Smooth muscle cell of the brain vasculature (primary cell): ENCODE measurements around the gene SPRTN.
"Not testable (repeated sequence)": the region's sequence is repeated elsewhere in the genome, so short reads cannot be mapped to it uniquely, and the experiment has no call there.

Experiments
- DNase-seq: peaks from one replicate; pipeline ENCODE4 v3.0.0-alpha.2; 2012; ENCODE audit warnings: low read depth, low spot score

Gene SPRTN

DNA sequence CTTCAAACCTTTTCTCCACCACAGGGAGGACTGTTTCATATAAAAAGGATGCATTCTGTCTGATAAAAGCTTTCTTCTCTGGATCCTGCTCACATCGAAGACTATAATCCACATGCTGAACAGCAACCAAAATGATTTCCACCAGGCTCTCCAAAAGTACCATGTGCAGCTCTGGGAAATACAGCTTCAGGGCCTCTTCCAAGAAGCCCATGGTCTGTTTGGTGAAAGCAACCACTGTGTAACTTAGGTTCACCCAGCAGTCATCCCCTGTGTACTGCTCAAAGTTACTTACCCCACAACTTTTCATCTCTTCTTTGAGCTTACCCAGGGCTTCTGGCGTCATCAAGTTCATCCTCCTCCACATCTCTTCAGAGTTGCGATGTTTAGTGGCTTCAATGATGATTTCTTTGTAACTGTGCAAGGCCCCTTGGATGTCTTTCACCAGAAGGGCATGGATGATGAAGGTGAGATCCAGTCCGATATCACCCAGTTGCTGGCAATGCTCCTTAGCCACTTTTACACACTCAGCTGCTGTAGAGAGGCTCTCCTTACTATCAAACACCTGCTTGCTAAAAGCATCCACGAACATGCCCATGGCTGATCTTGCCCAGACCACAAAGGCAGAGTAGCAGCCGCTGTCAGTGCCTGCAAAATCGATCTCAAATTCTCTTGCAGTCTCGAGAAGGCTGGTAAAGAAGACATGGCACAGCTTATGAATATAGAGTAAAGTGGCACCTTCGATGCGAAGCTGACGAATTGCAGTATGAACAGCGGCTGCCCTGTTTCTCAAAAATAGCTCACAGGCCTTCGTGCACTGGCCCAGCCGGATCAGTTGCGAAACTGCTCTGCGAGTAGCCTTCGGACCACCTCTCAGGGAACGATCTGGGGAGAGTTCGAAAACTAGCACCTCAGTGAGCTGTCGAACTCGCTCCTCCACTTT lies 2.2 kb upstream of the SPRTN start:
- no peak for DNase-seq

DNA sequence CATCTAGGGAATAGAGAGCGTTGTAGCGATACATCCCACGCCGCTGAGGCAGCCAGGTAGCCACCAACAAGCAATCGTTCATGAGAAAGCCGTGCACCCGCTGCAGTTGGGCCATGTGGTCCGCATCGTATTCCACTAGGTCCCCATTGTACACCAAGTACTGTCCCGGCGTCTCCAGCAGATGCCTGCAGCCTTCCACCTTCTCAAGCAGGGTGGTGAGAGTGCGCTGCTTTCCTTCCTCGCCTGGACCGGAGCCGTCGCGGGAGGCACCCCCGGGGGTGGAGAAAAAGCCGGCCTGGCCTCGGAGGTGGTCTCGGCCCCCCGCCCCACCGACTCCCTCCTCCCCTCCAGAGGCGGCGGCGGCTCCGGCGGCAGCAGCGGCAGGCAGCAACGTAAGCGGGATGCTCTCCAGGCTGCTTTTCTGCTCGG lies 1.0 kb upstream of the SPRTN start:
- DNase-seq = no peak

DNA sequence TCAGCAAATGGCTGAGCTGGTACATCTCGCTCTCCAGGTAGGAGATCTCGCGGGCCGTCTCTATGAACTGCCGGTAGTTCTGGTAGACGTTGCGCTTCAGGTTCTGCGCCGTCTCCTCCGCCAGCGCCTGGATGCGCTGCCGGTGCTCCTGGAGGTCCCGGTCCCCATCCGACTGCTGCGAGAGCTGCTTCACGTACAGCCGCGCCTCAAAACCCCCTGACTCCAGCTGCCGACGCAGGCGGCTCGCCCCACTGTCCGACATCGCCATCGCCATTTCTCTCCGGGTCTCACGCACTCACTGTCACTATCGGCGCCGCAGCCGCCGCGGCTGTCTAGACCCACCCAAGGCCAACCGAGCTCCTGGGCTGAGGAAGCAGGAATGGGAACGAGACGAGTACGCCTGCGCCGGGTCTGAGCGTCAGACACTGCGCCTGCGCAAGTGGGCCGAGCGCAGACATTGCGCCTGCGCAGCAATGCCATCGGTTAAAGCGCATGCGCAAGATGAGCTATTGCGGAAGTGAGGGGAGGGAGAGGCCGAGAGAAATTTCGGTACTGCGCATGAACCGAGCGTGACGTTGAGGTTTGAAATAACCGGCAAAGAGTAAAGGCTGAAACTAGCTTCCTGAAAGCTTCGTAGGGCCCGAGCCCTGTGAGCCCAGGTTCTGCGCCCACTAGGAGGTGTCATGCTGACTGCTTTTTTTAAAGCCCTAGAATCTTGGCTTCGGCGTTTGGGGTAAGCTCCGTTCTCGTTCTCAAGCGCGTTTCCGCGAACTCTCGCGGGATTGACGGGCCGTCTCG lies 422 bp upstream of the SPRTN start, which contains the start of gene EXOC8:
EXOC8 (minus strand) TSS at position 381 of the 798 bp plus-strand sequence; CDS start at position 274, 107 bp downstream.
- peak; percentile 95 for DNase-seq

DNA sequence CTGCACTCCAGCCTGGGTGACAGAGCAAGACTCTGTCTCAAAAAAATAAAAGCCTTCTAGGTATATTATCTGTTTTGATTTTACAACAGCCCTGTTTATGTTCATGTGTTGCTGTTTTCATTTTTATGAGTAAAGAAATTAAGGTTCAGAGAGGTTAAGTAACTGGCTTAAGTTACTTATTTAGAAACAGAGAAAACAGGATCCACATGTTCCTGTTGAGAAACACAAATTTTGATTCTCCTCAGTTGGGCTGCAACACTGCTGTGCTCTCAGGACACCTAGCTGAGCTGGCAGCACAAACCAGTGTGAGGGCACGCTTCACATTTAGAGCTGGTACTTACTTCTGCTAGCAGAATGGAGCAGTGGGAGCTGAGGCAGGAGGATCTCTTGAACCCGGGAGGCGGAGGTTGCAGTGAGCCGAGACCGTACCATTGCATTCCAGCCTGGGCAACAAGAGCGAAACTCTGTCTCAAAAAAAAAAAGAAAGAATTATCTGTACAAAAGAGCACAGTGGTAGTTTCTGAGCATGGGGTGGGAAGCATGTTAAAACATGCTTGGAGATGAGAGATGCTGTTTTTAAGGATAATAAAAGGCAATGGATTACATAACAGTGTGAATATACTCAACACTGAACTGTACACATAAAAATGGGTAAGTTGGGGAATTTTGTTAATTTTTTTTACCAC lies 2.4 kb downstream of the SPRTN start:
- DNase-seq = no peak

DNA sequence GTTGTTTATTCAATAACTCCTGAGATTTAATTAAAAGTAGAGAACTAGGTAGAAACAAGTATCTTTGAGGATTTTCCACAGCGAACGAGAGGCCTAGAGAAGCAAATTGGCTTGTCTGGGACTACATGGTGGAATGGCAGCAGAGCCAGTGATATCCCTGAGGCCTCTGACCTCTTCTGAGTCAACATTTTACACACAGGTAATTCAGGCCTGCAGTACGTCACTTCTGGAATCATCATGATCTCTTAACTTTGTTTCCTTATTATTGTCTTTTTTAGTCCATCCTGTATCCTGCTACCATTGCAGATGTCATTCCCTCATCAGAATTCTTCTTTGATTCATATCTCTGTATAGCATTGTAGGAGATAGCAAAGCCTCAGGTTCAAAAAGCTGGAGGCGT lies 9.9 kb downstream of the SPRTN start:
- DNase-seq = no peak

DNA sequence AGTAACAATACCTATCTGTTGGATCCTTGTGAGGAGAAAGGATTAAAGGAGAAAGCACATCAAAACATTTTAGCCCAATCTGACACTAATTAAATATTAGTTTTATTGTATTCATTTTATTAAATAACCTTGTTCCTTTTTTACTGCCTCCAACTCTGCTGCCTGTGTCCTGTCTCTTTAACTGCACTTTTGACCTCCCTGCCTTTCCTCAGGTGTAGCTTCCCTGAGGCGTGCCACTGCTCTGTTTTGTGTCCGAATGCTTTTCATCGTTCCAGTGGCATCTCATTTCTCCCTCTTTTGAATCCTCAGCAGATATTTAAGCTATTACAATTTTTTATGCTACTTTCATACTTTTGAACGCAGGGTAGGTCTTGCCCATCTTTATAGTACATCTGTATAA lies 10.3 kb downstream of the SPRTN start:
- no peak for DNase-seq

DNA sequence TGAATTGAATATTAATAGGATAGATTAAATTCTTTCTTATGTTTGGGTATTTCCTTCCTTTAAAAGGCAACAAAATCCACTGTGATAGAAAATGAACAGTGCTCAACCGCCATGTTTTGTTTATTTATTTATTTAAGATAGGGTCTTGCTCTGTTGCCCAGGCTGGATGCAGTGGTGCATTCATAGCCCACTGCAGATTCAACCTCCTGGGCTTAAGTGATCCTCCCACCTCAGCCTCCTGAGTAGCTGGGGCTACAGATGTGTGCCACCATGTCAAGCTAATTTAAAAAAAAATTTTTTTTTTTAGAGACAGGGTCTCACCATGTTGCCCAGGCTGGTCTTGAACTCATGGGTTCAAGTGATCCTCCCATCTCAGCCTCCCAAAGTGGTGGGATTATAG lies 10.8 kb downstream of the SPRTN start:
- DNase-seq = not testable (repeated sequence)

DNA sequence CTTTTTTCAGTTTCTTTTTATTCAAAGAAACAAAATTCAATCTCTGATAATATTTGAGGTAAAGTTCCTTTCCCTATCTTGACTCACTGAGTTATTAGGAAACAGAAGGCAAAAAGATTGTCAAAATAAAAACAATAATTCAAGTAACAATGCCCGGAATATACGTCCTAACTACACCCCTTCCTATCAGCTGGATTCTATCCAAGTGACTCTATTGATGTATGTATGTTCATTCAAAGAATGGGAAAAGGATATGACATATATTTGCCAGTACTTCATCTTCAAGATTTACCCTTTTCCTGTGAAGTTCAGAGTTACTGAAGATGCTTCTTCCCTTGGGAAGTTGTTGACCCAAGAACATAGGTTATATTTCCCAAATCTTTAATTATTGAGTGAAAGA lies 13.7 kb downstream of the SPRTN start:
- no peak for DNase-seq

DNA sequence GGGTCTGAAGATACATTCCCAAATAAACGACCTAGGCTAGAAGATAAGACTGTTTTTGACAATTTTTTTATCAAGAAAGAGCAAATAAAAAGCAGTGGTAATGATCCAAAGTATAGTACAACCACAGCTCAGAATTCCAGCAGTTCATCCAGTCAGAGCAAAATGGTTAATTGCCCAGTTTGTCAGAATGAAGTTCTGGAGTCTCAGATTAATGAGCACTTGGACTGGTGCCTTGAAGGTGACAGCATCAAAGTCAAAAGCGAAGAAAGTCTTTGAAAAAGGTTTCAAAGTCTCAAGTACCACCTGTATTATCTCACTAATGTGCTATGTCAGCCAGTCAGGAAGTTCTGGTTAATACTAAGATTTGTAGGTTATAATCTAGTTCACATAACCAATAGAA lies 15.0 kb downstream of the SPRTN start:
- no peak for DNase-seq

DNA sequence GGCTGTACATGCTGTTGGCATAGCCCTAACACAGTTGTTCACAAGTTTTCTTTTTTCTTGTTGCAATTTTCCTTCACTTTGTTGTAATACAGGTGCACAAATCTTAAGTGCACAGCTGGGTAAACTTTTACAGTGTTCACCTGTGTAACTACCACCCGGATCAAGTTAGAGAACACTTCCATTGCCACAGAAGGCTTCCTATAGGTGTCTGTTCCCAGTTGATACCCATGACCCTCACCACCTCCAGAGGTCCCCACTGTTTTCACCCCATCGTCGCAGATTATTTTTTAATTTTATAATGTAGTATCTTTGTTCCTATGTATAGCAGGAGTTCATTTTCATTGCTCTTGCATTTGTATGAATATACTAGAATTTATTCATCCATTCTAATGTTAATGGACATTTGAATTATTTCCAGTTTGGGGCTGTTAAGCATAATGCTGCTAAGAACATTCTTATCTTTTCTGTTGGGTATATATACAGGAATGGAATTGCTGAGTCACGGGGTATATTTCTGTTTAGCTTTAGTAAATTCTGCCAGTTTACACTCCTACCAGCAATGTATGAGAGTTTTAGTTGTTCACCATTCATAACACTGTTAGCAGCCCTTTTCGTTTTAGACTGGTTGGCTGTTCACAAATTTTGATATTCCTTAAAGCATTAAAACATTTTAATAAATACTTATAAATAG lies 16.4 kb downstream of the SPRTN start:
- no peak for DNase-seq

DNA sequence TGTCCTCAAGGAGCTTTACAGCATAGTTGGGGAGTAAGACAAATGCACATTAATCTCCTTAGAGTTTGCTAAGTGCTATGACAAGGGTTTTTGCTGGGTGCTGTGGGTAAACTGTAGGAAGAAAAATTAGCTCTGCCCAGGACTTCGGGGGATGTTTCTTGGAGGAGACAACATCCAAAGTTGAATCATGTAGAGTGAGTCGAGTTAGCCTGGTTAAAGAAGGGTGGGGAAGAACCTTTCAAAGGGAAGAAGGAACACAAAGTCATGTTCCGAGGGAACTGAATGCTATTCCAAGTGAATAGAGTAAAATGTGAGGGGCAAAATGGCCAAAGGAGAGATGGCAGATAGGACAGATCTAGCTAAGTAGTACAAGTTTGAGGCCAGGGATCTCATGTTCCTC lies 17.1 kb downstream of the SPRTN start:
- no peak for DNase-seq

DNA sequence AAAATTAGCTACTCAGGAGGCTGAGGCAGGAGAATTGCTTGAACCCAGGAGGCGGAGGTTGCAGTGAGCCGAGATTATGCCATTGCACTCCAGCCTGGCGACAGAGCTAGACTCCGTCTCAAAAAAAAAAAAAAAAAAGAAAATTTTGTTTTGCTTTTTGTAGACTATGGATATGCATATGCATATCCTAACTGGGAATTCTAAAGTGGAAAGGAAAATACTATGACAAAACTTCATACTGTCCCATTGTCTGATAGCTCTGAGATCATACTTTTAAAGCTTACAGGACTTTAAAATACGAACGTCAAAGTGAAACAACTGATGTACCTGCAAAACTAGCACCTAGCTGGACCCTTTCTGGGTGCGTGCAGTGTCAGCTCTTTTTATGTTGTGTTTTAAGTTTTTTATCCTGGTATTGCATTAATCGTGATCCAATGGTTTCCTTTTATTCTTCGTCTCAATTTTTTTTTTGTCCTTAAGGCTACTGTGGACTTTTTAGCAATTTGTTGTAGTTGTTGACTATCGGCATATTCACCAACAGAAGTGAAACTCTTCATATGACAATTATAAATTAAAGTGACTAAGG lies 19.2 kb downstream of the SPRTN start:
- DNase-seq = no peak

DNA sequence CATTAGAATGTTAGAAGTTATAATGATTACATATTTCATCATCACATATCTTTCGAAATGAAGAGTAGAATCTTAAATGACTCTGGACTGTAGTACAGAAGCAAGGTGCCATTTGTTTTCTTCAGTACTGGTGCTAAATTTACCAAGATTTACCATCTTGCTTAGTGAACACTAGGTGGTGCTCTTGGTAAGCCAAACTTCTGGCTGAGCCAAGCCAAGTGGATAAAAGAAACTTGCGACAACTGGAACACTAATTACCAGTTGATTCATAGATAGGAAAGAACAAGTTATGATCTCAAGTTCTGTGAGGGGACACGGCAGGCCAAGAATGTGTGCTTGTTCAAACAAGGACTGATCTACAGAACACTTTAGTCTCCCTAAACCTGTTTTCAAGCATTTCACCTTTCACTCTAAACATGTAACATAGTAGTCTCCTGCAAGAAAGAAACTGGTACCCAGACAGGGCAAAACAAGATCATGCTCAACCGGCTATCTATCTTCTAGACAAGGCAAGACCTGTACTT lies 19.8 kb downstream of the SPRTN start:
- no peak for DNase-seq

DNA sequence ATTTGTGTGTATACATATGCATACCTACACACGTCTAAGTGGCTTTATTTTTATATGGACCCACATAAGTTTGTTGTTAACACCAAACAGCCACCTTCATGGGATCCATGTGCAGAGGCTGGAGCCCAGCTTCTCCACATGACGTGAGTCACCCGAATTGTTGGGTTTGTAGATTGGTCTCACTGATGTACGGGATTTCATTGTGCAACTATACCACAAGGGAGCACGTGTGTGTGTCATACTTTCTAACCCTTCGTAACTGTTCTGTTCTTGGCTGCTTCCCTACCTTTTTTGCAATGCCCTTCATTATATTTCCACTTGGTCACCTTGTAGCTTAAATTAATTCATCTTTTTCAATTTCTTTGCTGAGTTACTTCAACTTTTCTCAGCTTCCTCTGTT lies 21.0 kb downstream of the SPRTN start:
- no peak for DNase-seq

DNA sequence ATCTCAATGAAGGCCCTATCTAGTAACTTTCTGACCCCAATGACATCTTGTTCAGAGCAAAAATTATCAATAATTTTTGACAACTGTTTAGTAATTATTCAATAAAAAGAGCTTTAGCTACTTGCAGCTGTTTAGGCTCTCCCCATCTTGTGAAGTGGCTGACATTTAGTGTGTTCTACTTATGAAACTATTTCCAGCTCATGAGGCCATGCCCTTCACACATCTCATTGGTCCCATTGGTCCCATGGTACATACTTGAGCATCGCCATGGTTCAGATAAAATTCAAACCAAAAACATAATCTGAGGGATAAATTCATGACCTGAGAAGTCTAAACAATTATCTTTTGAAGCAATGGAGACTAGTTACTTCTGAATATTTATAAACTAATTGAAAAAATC lies 24.2 kb downstream of the SPRTN start:
- no peak for DNase-seq

DNA sequence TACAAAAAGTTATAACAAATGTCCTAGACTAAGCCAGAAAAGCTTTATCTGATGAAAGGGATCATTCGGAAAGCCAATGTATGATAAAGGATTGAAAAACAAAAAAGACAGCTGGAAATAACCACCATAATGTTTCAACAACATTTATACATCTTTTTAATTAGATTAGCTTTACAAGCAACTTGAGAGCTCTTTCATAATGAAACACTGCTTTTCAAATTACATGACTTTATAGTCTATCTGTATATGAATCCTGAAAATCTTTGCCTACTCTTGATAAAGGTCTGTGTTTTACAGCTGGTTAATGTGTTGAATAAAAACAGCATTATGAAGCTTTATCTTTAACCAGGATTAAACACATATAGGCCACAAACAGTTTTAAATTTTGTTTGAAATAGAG lies 25.5 kb downstream of the SPRTN start:
- DNase-seq = no peak

DNA sequence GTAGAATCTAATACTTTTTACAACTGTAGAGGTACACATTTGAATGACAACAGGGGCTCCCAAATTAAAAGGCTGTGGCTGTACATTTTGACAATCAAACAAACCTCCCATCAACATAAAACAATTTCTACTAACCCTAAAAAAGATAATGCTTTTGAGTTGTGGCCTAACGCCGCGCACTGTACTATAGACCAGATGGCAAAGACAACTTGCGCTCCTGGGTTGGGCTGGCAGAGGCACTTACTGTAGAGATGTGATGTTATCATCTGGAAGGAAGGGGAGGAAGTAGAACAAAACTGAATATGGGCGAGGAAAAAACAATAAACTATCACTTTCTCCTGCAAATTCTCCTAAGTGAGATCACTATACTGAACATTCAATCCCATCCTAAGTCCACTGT lies 26.1 kb downstream of the SPRTN start:
- DNase-seq = no peak

DNA sequence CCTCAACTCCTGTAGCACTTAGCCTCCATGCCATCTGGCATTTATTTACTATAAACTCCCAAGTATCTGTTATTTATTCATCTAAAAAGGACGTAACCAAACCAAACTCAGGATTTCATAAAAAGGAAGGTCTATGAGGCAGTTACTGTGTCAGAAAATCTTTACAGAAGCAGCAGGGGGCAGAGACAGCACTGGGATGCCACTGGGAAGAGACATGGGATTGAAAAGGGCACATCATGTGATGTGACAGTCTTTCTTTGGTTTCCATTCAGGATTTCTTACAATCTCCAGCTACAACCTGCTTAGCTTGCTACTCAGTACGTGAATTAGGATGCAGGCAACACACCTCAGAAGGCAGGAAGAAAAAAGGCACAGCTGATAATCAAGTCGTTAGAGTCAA lies 31.2 kb downstream of the SPRTN start:
- DNase-seq = no peak

DNA sequence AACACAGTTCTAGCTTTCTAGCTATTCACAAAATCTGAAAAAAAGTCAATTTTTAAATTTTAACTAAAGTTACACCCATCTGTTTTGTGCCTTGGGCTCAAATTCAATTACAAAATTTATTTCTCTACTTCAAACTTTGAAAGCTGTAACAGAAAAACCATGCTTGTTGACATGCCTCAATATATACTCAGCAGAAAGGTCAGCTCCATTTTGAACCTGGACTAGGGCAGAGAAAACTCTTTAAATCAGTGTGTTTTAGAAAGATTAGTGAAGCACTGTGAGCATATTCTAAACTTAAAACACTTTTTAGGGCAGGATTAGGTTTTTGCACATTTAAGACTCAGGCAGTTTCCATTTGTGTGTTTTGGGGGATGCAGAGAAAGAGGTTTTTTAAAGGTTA lies 34.4 kb downstream of the SPRTN start:
- DNase-seq = no peak

DNA sequence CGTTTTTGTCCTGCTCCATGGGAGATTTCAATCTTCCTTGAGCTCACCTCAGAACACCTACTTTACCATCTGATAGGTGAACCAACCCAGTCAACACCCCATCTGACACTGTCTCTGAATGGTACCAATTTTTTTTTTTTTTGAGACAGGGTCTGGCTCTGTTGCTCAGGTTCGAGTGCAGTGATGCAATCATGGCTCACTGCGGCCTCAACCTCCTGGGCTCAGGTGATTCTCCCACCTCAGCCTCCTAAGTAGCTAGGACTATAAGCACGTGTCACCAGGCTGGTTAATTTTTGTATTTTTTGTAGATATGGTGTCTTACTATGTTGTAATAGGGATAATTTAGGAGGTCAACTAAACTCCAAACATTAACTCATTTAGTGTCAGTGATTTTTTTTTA lies 36.3 kb downstream of the SPRTN start:
- no peak for DNase-seq

DNA sequence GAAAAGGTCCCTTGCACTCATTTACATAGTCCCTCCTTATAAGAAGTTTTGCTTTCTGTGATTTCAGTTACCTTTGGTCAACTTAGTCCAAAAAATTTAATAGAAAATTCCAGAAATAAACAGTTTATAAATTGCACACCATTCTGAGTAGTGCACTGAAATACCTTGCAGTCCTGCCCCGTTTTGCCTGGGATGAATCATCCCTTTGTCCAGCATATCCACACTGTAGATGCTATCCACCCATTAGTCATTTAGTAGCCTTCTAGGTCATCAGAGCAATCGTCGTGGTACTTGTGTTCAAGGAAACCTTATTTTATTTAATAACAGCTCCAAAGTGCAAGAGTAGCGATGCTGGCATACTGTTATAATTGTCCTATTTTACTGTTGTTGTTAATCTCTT lies 38.0 kb downstream of the SPRTN start:
- no peak for DNase-seq
